Fibroblast of pulmonary artery (primary cell): ENCODE data around the gene ARSD.

Experiments
- DNase-seq: peaks from one replicate; pipeline ENCODE4 v3.0.0-alpha.2; 2010; ENCODE audit warnings: low read depth
- H3K4me3 ChIP-seq: replicated peaks from 2 replicates; pipeline ENCODE4 v1.5.1; 2011; ENCODE audit warnings: low read depth, mild to moderate bottlenecking, control low read depth, low read length, moderate library complexity
- TF ChIP-seq, protein P1 (sequence below): IDR thresholded peaks from 2 replicates; pipeline ENCODE4 v1.5.1; 2011; ENCODE audit warnings: mild to moderate bottlenecking, control low read depth, low read length, inconsistent platforms; ENCODE audit errors: missing control alignments

The ARSD gene

GRCh38 chrX:2889045-2889605 lies 40.0 kb downstream of the ARSD start:
- H3K4me3 ChIP-seq: peak overlapping the region; percentile 51
- no peak for DNase-seq
- TF ChIP-seq, protein P1, sequence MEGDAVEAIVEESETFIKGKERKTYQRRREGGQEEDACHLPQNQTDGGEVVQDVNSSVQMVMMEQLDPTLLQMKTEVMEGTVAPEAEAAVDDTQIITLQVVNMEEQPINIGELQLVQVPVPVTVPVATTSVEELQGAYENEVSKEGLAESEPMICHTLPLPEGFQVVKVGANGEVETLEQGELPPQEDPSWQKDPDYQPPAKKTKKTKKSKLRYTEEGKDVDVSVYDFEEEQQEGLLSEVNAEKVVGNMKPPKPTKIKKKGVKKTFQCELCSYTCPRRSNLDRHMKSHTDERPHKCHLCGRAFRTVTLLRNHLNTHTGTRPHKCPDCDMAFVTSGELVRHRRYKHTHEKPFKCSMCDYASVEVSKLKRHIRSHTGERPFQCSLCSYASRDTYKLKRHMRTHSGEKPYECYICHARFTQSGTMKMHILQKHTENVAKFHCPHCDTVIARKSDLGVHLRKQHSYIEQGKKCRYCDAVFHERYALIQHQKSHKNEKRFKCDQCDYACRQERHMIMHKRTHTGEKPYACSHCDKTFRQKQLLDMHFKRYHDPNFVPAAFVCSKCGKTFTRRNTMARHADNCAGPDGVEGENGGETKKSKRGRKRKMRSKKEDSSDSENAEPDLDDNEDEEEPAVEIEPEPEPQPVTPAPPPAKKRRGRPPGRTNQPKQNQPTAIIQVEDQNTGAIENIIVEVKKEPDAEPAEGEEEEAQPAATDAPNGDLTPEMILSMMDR: no peak

- no peak overlapping the region for H3K4me3 ChIP-seq
- DNase-seq: no peak
- TF ChIP-seq, protein P1: no peak
These were observed 40.8 kb downstream of the ARSD start for GRCh38 chrX:2888309-2888708.

GRCh38 chrX:2883770-2884169 lies 45.4 kb downstream of the ARSD start:
- TF ChIP-seq, protein P1: no peak
- no peak overlapping the region for H3K4me3 ChIP-seq
- no peak for DNase-seq

DNA sequence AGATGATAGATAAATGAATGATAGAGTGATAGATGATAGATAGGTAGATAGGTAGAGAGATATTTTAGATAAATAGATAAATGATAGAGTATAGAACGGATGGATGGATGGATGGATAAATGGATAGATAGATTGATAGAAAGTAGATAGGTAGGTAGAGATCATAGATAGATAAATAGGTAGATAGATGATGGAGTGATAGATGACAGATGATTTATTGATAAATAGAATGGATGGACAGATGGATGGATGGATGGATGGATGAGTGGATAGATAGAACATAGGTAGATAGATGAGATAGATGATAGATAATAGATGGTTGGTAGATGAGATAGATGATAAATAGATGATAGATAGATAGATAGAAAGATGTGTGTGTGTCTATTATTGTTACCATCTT lies 49.5 kb downstream of the ARSD start:
- TF ChIP-seq, protein P1: no peak
- DNase-seq: no peak
- H3K4me3 ChIP-seq: no peak overlapping the region

DNA sequence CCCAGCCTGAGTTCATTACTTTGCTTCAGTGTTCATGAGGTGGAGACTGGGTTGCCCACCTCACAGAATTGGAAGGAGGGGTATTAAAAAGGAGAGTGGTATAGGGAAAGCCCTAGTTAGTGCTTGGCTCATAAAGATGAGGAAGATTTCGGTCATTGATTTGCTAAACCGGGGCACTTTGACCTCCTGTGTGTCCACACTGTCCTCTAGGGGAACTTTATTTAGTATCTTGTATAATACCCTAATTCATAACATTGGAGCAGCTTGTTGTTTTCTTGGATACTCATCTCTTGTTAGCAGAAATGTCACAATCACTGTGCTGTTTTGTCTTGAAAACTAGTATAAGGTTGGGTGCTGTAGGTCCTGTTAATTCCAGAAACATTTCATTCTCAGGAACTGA lies 50.6 kb downstream of the ARSD start:
- no peak for DNase-seq
- H3K4me3 ChIP-seq: no peak overlapping the region
- TF ChIP-seq, protein P1: no peak

GRCh38 chrX:2875798-2876399 lies 53.2 kb downstream of the ARSD start:
- peak; percentile 23 for DNase-seq
- TF ChIP-seq, protein P1: peak; percentile 45
- H3K4me3 ChIP-seq: no peak overlapping the region

- TF ChIP-seq, protein P1: no peak
- no peak for DNase-seq
- no peak overlapping the region for H3K4me3 ChIP-seq
These were observed 54.0 kb downstream of the ARSD start for GRCh38 chrX:2875136-2875481.
